Measurements from ENCODE around the gene CSNK1G3.

Gene CSNK1G3

DNA sequence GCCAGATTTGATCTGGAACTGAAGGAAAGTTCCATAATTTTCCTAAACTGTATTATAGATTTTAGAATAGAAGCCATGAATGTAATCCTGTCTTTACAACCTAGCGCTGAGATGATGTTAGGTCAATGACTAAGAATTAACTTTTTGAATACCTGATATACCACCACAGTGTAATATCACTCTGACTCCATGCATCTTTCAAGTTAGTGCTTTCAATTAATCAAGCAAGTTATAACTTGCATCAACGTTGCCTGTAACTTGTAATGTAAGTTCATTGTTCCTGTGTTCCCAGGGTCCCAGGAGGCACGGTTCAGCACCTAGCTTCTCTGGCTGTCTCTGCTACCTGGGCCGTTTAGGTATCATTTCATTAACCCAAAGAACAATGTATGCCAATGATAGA lies 139.3 kb downstream of the CSNK1G3 start:
- no peak for DNase-seq

DNA sequence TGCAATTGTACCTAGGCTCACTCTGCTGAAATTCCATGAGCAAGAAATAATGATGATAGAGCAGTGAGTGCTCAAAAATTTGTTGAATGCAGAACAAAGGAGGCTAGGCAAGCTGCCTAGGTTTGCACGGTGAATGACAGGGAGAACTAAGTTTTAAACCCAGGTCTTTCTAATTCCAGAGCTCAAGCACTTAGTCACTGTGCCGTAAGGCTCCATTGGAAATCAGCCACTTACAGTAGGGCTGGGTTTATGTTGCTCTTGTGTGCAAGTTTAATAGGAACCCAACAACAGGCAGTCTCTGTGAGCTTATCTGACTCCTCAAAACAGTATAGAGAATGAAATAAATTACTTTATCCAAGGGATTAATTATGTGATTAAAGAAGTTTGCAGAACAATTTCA lies 147.0 kb downstream of the CSNK1G3 start:
- no peak for DNase-seq

DNA sequence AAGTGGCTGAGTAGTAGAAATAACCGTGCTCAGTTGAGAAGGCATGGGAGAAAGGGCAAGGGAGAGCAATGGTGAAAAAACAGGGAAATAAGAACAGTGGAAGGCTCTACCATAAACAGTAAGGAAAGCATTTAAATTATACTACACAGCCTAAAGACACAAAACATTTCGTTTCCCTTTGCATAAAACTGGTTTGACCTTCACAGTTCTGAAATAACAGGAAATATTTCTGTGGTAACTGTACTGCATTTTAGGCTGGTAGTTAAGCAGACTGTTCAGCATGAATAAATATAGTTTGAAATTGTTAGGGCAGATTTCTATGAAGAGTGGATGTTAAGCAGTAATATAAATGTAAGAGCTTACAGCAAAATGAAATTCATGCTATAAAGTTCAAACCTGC lies 147.5 kb downstream of the CSNK1G3 start:
- DNase-seq = no peak

DNA sequence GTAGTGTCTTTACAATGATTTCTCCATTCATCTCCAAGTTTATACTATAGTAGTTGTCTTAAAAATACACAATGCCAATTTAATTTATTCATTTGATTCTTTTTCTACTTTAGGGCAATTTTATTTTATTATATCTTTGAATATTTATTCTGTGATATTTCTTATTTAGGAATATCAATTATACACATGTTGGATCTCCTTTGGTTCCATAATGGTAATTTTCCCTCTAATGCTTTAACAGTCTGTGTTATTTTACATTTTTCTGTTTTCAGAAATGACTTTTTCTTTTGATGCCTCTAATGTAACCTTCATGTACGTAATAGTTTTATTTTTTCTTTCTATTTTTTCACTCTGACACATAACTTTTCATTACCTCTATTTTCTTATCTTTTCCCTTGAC lies 153.0 kb downstream of the CSNK1G3 start:
- no peak for DNase-seq

DNA sequence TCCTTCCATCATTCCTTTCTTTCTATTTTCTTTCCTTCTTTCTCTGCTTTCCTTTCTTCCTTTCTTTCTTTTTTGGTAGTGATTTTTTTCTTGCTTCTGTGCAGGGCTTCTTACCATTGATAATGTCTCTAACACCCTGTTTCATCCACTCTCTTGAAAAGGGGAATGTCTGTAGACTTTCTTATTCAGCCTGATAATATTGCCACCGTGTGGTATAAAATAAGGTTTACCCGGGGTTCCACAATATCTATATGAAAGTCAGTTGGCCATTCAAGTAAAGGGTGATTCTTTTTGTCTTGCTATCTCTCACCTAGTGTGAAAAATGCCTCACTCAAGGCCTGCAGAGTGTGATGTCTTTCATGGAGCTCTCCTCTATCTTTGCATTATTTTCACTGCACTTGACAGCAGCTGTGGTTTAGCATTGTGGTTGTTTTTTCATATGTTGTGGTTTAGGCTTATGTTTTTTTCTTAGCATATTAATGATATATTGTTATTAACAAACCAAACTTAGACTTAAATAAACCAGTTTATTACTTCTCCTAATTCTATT lies 153.9 kb downstream of the CSNK1G3 start:
- DNase-seq = no peak

Measured in CD4-positive, alpha-beta T cell treated with Interferon alpha-2 for 1 hour (primary cell).